Uterus (tissue), 2 donors: ENCODE measurements around the gene PRKX.

Source experiments
- POLR2A ChIP-seq, 2 donors: fragments of 450-650 bp; IDR thresholded peaks; one replicate each; pipeline ENCODE4 v1.6.1; 2016; ENCODE audit warnings: antibody characterized with exemption in 2 of 2, mild to moderate bottlenecking in 1 of 2, moderate library complexity in 1 of 2
- TF ChIP-seq, protein P1 (sequence below), 4 experiments: fragments of 200-600 bp in 2 of 4; fragments of 450-650 bp in 2 of 4; sonication (generic) in 2 of 4; IDR thresholded peaks; one replicate each; pipeline ENCODE4 v1.5.1; 2016 to 2019; ENCODE audit warnings: antibody characterized with exemption in 4 of 4, mild to moderate bottlenecking in 2 of 4, moderate library complexity in 1 of 4

DNA sequence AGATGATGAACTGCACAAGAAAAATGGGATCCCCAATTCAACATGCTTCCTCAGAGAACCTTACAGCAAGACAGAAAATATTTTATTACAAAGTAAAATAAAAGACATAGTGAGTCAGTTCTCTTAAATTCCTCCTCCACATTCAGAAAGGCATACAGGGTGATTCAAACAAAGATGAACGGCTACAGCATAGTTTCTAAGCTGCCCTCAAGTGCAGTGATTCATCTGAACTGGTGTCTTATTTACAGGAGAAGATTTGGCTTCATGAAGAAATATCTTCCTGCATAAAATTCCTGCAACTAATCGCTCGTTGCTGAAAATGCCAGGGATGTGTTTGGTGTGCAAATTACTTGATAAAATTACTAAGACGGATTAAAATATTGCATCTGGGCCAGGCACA, 103.6 kb downstream of the PRKX start:
- no peak for TF ChIP-seq POLR2A (IDR thresholded peaks at IDR 0.05)
- TF ChIP-seq, protein P1, sequence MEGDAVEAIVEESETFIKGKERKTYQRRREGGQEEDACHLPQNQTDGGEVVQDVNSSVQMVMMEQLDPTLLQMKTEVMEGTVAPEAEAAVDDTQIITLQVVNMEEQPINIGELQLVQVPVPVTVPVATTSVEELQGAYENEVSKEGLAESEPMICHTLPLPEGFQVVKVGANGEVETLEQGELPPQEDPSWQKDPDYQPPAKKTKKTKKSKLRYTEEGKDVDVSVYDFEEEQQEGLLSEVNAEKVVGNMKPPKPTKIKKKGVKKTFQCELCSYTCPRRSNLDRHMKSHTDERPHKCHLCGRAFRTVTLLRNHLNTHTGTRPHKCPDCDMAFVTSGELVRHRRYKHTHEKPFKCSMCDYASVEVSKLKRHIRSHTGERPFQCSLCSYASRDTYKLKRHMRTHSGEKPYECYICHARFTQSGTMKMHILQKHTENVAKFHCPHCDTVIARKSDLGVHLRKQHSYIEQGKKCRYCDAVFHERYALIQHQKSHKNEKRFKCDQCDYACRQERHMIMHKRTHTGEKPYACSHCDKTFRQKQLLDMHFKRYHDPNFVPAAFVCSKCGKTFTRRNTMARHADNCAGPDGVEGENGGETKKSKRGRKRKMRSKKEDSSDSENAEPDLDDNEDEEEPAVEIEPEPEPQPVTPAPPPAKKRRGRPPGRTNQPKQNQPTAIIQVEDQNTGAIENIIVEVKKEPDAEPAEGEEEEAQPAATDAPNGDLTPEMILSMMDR (IDR thresholded peaks at IDR 0.05): no peak
